ENCODE results near the gene KIAA1217.

Gene KIAA1217

DNA sequence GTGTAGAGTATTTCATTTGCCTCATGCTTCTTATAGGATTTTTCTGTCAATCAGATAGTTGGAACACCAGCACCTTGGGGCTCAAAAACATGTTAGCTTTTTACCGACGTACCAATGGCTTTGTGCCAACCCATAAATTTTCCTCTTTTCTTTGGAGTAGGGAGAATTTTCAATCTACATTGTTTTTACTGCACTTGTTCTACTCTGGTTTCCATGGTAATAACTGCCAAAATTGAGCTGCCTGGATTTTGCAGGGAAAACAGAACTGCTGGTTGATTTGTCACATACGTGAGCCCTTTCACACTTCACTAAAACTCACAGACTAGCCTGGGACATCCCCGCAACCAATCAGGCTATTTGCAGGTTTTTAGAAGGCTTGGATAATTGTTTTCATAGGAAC is 325.0 kb downstream of the KIAA1217 start:
- no peak for DNase-seq (ENCODE audit: extremely low read depth in 1 of 2, low read depth in 1 of 2)

DNA sequence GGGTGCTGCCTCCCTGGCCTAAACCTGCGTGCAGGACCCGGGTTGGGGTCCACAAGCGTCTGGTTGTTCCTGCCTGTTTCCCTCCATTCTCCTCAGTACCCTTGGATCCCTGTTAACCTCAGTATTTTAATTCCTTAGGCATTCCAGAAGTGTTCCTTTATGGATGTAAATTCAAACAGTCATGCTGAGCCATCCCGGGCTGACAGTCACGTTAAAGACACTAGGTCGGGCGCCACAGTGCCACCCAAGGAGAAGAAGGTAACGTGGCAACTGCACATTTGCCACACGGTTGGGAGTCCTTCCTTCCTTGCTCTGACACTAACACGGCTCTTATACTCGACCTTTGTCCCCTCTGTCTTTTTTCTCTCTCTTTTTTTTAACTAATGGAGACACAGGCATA is 327.7 kb downstream of the KIAA1217 start:
- DNase-seq (ENCODE audit: extremely low read depth in 1 of 2, low read depth in 1 of 2) = no peak

DNA sequence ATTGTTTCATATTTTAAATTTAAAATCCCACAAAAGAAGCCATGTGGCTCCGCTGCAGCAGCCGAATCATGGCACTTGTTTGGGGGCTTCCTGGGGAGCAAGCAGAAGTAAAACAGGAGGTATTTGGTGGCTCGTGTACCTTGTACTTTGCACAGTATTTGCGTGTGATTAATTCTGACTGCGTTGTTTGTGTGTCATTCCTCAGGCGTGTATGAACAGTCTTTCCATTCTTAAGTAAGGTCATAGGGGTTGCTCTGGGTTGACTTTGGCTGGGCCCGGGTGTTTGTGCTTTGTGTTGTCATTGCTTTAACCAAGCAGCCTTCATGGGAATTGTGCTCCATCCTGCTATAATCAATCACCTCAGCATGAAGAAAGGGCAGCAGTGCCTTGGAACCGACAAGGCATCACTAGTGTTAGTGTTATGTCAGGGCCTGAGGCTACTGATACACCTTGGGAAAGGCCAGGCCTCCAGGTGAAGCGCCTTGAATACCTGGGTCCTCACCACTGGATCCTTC is 332.4 kb downstream of the KIAA1217 start:
- DNase-seq (ENCODE audit: extremely low read depth in 1 of 2, low read depth in 1 of 2) = no peak

DNA sequence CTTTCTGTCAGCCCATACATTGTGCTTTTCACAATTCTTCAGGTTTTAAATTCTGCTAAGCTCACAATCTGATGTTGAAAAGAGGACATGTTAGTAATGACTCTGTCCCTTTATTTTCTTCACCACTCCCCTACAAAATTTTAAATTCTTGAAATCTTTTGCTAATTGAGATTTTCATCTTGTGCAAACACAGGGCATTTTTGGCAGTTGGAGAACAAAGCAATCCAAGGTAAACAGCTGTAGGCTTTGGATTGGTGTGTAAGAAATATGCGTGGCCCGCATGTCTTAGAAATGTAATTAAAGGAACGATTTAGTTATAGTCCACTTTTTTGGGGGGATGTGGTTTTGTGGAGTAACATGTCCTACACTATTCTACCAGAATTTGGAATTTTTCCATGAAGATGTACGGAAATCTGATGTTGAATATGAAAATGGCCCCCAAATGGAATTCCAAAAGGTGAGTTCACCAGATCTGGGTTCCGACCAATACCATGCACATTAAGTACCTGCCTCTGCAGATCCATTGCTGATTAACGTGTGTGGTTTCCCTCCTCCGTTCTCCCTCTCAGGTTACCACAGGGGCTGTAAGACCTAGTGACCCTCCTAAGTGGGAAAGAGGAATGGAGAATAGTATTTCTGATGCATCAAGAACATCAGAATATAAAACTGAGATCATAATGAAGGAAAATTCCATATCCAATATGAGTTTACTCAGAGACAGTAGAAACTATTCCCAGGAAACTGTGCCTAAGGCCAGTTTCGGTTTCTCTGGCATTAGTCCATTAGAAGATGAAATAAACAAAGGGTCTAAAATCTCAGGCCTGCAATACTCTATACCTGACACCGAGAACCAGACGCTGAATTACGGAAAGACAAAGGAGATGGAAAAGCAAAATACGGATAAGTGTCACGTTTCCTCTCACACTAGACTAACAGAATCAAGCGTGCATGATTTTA is 333.7 kb downstream of the KIAA1217 start:
- no peak for DNase-seq (ENCODE audit: extremely low read depth in 1 of 2, low read depth in 1 of 2)

DNA sequence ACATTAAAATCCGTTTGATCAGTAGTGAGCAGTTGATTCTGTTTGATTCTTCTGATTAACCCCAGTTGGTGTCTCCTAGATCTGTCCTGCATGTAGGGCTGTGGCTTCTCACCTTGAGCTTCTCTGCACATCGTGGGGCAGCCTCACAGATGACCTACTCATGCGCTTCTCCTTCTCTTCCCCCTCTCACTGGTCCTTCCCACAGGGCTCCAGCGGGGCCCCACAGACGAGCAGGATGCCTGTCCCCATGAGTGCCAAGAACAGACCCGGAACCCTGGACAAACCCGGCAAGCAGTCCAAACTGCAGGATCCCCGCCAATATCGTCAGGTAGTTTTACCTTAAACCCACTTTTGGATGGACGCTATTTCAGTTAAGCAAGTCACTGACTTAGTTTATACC is 335.8 kb downstream of the KIAA1217 start:
- DNase-seq (ENCODE audit: extremely low read depth in 1 of 2, low read depth in 1 of 2) = no peak

DNA sequence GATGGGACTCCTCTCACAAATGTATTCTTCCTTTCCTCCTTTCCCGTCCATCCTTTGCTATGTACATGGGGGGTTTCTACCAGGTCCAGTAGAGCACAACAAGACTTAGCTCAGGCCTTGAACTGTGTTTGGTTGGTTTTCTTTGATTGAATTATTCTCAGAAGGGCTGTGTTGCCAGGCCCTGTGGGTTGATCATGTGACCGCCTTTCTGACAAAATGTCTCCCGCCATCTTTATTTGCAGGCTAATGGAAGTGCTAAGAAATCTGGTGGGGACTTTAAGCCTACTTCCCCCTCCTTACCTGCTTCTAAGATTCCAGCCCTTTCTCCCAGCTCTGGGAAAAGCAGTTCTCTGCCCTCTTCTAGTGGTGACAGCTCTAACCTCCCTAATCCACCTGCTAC is 336.6 kb downstream of the KIAA1217 start:
- no peak for DNase-seq (ENCODE audit: extremely low read depth in 1 of 2, low read depth in 1 of 2)

DNA sequence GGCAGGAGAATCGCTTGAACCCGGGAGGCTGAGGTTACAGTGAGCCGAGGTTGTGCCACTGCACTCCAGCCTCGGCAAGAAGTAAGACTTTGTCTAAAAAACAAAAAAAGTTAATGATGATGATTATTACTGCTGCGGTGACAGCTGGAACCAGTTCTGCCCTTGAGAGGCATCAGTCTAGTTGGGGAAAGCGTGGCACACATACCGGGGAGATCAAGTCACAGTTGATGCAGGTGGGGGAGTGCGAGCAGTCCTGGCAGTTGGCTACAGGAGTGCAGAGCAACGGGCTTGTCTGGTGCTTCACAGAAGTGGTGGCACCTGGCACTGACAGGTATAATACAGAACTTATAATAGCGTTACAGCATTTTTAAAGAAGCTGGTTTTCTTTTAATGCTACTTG is 341.7 kb downstream of the KIAA1217 start:
- DNase-seq (ENCODE audit: extremely low read depth in 1 of 2, low read depth in 1 of 2) = no peak

DNA sequence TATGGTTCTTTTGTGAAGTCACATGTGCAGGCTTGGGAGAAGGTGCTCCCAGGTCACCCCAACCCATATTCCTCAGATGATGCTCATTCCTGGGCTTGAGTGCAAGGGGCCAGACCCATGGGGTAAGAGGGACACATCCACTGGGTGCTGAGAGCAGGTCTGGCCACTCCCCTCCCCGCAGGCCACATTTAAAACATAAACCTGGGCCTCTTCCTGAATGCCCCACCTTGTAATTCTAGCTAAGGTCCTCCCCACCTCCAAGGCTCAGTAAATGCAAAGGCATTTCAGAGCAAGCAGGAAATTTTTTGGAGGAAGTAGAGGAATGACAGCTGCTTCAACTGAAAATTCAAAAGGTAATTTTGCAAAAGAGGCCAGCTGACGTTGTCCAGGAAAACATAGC is 342.2 kb downstream of the KIAA1217 start:
- DNase-seq (ENCODE audit: extremely low read depth in 1 of 2, low read depth in 1 of 2) = no peak

DNA sequence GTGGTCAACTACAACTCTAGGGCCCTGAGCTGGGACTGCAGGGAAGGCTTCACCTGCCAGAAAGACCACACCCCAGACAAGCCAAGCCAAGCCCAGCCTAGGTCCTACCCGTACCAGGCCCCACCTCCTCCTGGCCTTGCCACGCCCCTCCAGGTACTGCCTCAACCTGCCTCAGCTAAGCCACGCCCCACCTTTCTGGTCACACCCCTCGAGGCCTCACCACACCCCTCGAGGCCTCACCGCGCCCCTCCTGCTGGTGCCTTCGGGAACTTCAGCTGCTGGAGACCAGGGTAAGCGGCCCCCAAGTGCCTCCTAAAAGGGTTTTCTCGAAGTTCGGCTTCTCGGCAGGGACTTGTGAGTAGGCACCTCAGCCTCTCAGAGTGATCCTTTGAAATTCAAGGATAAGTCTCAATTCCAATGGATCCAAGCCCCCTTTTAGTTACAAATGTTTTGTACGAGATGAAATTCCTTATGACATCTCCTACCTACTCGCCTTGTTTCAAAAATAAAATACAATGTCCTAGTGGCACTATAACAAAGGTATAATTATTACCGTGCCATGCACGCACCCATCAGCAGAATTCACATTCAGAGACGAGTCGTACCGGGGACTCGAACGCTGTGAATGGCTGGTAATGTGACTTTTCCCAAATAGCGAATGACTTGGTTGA is 343.5 kb downstream of the KIAA1217 start:
- peak in 1 of 2 donors; percentile 11 for DNase-seq (ENCODE audit: extremely low read depth in 1 of 2, low read depth in 1 of 2)

DNA sequence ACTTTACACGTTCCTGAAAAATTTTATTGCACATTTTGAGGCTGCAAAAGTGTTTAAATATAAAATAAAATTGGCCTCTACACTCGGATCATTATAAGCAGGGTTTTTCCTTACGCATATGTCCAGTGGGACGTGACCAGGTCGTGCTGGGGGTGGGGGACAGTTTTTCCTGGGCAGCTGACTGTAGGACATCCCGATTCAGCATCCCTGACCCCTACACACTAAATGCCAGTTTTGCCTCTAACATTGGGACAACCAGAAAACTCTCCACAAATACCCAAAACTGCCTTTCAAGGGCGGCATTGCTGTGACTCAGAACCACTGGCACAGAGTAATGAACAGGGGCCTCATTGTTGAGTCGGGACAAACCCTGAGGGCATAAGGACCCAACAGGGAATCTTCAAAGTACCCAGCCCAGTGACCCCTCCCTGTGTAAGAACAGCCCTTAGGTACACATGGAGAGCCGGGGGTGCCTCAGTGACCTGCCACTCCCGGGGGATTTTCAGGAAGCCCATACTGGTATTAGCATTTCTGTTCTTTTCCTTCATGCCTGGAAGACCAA is 344.2 kb downstream of the KIAA1217 start:
- DNase-seq (ENCODE audit: extremely low read depth in 1 of 2, low read depth in 1 of 2) = no peak

DNA sequence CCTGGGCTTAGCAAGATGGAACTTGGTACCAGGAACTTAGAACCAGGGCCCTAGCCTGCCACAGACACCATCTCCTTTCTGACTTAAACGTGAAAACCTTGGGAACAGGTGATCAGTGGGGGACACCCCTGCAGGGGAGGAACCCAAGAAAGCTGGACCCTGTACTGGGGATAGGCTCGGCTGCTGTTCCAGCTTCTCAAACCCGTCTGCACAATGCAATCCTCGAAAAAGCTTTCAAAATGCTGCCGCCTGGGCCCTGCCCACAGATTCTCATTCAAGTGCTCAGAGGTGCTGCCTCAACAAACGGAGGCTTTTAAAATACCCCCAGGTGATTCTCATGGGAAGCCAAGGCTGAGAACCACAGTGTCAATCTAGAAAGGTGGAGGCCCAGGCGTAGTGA is 345.1 kb downstream of the KIAA1217 start:
- DNase-seq (ENCODE audit: extremely low read depth in 1 of 2, low read depth in 1 of 2) = no peak

DNA sequence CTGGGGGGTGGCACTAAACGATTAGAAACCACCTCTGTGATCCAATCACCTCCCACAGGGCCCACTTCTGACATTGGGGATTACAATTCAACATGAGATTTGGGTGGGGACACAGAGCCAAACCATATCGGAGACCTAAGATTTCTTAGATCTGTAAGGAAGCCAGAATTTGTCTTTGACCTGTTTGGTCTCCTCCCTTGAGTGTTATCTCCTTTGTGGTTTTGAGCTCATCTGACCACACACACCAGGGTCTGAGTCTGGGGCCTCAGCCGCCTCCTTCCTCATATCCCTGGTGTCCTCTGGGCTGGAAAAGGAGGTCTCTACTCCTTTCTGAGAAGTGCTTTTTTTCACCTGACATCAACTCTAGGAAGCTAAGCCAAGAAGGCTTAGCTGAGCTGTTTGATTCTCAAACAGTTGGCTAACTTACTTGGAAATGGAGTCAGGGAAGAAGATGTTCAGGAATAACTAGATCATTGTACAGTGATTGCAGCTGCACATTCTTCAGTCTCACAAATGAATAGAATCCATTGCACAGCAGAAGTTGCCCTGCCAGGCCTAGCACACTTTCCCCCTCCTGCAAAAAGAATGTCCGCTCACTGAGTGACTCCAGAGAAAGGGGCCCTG is 347.3 kb downstream of the KIAA1217 start:
- DNase-seq (ENCODE audit: extremely low read depth in 1 of 2, low read depth in 1 of 2) = no peak

DNA sequence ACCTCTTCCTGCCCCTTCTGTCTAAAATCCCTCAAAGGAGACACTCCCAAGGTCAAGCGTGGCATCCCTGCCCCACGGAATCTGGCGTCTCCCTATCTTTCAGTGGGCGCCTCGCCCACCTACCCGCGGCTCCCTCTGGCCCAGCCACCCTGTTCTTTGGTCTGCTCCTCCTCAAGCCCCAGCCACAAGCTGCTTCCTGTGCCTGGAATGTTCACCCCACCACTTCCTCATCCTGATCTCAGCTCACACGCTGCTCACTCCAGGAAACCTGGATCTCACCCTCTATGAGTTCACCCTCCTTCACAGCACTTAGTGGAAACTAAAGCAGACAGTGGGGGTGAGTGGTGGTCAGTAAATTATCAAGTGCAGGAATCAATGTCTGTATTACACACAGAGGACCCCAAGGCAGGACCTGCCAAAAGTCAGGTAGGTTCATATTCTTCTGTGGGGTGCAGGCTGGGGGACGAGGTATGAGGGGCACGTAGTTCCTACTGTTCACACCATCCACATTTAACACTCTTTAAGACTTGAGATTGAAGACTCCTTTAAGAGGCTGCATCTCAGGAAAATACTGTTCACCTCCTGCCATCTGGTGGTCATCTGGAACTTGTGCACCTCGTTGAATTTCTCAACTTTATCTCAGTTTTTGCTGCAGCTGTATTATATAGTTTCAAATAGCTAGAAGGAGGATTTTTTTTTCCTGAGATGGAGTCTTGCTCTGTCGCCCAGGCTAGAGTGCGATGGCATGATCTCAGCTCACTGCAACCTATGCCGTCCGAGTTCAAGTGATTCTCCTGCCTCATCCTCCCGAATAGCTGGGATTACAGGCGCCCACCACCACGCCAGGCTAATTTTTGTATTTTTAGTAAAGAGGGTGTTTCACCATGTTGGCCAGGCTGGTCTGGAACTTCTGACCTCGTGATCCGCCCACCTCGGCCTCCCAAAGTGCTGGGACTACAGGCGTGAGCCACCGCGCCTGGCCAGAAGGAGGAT is 348.1 kb downstream of the KIAA1217 start:
- no peak for DNase-seq (ENCODE audit: extremely low read depth in 1 of 2, low read depth in 1 of 2)

DNA sequence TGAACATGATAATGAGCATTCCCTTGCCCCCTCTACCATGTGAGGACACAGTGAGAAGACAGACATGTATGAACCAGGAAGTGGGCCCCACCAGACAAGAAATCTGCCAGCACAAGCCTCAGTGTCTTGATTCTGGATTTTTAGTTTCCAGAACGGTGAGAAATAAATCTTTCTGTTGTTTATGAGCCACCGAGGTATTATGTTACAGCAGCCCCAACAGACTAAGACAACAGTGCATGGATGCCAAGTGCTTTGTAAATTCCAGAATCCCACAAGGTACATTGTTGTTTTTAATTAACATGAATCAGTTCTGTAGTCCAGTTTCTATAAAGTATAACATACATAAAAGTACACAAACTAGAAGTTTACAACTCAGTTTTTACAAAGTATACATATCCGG is 352.5 kb downstream of the KIAA1217 start:
- DNase-seq (ENCODE audit: extremely low read depth in 1 of 2, low read depth in 1 of 2) = no peak

DNA sequence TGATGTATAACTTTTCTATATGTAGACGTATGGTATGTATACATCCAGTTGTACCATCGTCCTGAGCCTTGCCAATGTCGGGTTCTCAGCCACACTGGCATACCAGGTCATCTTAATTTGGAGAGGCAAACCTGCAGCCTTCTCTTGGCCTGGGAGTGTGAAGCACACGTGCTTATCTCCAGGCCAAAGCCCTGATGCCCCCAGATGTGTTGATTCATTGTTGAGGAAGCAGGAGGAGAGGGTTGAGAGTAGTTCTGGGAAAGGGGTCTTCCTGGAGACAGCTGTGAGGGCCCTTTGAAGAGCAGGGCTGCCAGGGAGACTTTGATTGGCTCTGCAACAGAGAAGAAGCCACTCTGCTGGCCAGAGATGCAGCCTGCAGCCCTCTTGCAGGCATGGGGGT is 359.1 kb downstream of the KIAA1217 start:
- no peak for DNase-seq (ENCODE audit: extremely low read depth in 1 of 2, low read depth in 1 of 2)

DNA sequence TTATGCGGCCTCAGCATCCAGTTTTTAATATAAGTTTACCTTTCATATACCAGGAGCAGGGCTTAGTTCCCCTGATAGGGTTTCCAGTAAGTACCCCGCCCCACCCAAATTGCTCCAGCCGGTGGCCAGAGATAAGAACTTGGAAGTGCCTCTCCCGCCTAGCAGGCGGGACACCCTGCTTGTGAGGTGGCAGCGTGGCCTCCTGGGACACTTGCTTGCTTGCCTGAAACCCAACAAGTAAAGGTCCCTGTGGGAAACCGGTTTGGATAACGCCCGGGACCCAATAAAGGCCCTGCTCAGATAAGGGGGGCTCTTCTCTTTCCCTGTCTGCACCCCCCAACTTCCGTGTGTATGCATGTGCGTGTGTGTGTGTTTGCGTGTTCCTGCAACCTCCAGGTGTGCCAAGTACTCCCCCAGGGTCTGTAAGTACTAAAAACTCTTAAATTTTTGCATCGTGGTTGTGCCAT is 360.4 kb downstream of the KIAA1217 start:
- DNase-seq (ENCODE audit: extremely low read depth in 1 of 2, low read depth in 1 of 2) = no peak

DNA sequence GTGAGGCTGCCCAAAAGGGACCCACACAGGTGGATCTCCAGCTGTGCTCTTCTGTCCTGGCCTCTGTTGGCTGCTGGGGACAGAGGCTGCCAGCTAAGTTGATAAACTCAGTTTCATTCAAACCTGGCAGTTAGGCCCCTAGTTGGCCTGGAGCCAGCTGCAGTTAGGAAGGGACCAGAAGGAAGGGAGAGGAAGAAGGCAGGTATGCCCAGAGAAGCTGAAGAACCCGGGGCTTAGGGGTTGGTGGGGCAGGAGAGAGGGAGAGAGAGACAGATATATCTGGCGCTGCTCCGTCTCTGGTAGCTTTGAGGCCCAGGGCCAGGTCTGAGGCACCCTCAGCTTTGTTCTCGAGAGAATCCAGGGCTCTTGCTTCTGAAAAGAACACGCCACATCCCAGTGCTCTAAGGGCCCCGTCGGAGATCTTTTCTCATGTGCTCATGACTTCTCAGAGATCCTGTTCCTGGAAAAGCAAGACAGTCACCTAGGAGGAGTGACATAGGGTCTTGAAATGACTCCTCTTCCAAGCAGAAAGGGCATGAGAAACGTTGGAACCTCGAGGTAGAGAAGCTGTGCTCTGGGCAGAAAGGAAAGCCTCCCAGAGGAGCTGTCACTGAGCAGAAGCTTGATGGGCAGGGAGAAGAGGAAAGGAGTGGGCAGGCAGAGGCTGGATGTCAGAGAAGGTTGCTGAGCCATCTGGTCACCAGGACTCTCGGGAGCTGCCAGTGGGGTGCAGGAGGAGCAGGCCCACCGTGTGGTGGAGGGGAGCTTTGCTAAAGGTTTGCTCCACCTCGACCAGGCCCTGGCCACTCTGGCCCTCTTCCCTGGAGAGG is 361.1 kb downstream of the KIAA1217 start:
- DNase-seq (ENCODE audit: extremely low read depth in 1 of 2, low read depth in 1 of 2) = no peak

DNA sequence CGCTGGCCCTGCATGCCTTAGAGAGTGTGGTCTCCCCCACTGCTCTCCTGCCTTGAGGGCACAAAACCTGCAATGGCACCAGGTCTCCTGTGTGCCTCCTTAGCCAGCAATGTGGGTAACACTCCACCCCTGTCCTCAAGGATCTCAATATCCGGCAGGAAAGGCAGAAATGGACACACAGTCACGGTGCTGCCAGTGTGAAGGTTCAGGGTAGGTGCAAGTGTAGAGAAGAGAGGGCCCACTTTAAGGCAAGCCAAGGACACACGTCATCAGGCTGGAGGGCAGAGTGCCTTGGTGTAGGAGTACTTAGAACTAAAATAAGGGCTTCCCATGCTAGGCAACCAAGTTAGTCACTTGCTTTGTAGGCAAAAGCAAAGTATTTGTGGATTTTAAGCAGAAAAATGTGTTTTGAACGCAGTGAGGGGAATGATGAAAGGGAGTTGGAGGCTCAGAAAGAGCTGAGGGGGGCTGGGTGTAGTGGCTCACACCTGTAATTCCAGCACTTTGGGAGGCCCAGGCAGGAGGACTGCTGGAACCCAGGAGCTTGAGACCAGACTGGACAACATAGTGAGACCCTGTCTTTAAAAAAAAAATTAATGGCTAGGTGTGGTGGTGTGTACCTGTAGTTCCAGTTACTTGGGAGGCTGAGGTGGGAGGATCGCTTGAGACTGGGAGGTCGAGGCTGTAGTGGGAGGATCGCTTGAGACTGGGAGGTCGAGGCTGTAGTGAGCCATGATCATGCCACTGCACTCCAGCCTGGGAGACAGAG is 361.9 kb downstream of the KIAA1217 start:
- no peak for DNase-seq (ENCODE audit: extremely low read depth in 1 of 2, low read depth in 1 of 2)
